Fibroblast of lung (primary cell): ENCODE data around the gene STOM. TPM values are rescaled to one million over a fixed set of nuclear protein-coding genes. Genes with fewer than 3 reads are reported as not detected.

Experiments
- DNase-seq, 2 donors: peaks; one replicate each; pipeline versions ENCODE4 v3.0.0 to v3.0.0-alpha.2; 2010; ENCODE audit warnings: low read depth in 2 of 2
- H2AFZ ChIP-seq: 2 replicates; pipeline ENCODE4 v1.5.1; 2012; ENCODE audit warnings: low read length, control low read depth, inconsistent platforms
- H3K27ac ChIP-seq: 2 replicates; pipeline ENCODE4 v1.5.1; 2011; ENCODE audit warnings: low read length, control low read depth; ENCODE audit not compliant: insufficient read depth
- H3K27me3 ChIP-seq: 2 replicates; pipeline ENCODE4 v1.5.1; 2011; ENCODE audit warnings: mild to moderate bottlenecking, low read length; ENCODE audit not compliant: control insufficient read depth, insufficient read depth
- H3K36me3 ChIP-seq: 2 replicates; pipeline ENCODE4 v1.5.1; 2011; ENCODE audit warnings: low read length; ENCODE audit not compliant: control insufficient read depth, insufficient read depth
- H3K4me1 ChIP-seq: 2 replicates; pipeline ENCODE4 v1.5.1; 2011; ENCODE audit warnings: low read length; ENCODE audit not compliant: control insufficient read depth, insufficient read depth; ENCODE audit errors: extremely low read depth
- H3K4me2 ChIP-seq: 2 replicates; pipeline ENCODE4 v1.5.1; 2011; ENCODE audit warnings: low read length, control low read depth; ENCODE audit not compliant: insufficient read depth; ENCODE audit errors: extremely low read depth
- H3K4me3 ChIP-seq, 4 experiments: fragments of 200-600 bp in 1 of 4; sonication (generic) in 1 of 4; replicated peaks in 1 of 4; 2 replicates each; pipeline ENCODE4 v1.5.1; 2011 to 2016; ENCODE audit warnings: low read length in 4 of 4, low read depth in 3 of 4, mild to moderate bottlenecking in 3 of 4, control low read depth in 2 of 4, inconsistent platforms in 1 of 4, mixed read lengths in 1 of 4; ENCODE audit not compliant: insufficient read depth in 1 of 4; ENCODE audit errors: control extremely low read depth in 1 of 4
- H3K79me2 ChIP-seq: 2 replicates; pipeline ENCODE4 v1.5.1; 2012; ENCODE audit warnings: mild to moderate bottlenecking, low read length, inconsistent platforms; ENCODE audit not compliant: control insufficient read depth, insufficient read depth
- H3K9ac ChIP-seq: 2 replicates; pipeline ENCODE4 v1.5.1; 2011; ENCODE audit warnings: mild to moderate bottlenecking, low read length, control low read depth; ENCODE audit not compliant: insufficient read depth
- H3K9me3 ChIP-seq: 2 replicates; pipeline ENCODE4 v1.5.1; 2012; ENCODE audit warnings: low read depth, low read length; ENCODE audit not compliant: control insufficient read depth, insufficient read depth
- H4K20me1 ChIP-seq: 2 replicates; pipeline ENCODE4 v1.5.1; 2011; ENCODE audit warnings: low read length; ENCODE audit not compliant: control insufficient read depth, insufficient read depth; ENCODE audit errors: extremely low read depth
- EZH2 ChIP-seq: IDR thresholded peaks from 2 replicates; pipeline ENCODE4 v1.5.1; 2012; ENCODE audit warnings: low read length, control low read depth, mild to moderate bottlenecking; ENCODE audit errors: missing control alignments
- polyA plus RNA-seq, 2 donors: library from polyadenylated mRNA; depleted of rRNA in 1 of 2; stranded (reverse) in 1 of 2; unstranded in 1 of 2; fragments of >200 nt; gene quantifications; 2 replicates each; pipeline ENCODE4 v1.2.1, GENCODE V29; 2011 to 2012; ENCODE audit warnings: missing spikeins in 1 of 2
- total RNA-seq: library from RNA; depleted of rRNA; stranded (reverse); fragments of >200 nt; gene quantifications from 2 replicates; pipeline ENCODE4 v1.2.1, GENCODE V29; 2014
- TF ChIP-seq, protein P1 (sequence below), 2 donors: IDR thresholded peaks in 1 of 2; conservative IDR thresholded peaks in 1 of 2; 1 replicate in 1 of 2; 2 replicates in 1 of 2; pipeline ENCODE4 v1.5.1; 2011 to 2012; ENCODE audit warnings: low read length in 2 of 2, control low read depth in 1 of 2, inconsistent platforms in 1 of 2, low read depth in 1 of 2, mild to moderate bottlenecking in 1 of 2

Gene STOM
- total and polyA plus RNA-seq, 2 donors (not counting 1 experiment from before 2014, with no cell fraction given) = 248 to 536 TPM

DNA sequence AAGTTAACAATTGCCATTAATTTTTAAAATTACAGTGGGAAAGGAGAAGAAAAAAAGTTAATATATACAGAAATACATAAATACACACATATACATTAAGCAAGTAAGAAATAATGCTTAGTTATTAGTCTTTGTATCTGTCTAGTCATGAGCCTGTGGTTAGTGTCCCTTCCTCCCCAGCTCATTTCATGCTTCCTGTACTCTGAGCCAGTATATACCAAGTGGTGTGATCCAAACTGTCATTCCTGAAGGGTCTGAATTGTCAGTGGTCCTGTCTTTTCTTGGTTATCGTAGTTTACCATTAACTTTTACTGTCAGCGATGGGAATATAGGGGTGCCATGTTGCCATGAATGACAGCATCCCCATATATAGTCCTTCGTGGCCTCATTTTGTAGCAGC is 24.2 kb upstream of the STOM start:
- DNase-seq = no peak
- TF ChIP-seq, protein P1, sequence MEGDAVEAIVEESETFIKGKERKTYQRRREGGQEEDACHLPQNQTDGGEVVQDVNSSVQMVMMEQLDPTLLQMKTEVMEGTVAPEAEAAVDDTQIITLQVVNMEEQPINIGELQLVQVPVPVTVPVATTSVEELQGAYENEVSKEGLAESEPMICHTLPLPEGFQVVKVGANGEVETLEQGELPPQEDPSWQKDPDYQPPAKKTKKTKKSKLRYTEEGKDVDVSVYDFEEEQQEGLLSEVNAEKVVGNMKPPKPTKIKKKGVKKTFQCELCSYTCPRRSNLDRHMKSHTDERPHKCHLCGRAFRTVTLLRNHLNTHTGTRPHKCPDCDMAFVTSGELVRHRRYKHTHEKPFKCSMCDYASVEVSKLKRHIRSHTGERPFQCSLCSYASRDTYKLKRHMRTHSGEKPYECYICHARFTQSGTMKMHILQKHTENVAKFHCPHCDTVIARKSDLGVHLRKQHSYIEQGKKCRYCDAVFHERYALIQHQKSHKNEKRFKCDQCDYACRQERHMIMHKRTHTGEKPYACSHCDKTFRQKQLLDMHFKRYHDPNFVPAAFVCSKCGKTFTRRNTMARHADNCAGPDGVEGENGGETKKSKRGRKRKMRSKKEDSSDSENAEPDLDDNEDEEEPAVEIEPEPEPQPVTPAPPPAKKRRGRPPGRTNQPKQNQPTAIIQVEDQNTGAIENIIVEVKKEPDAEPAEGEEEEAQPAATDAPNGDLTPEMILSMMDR (conservative IDR thresholded peaks at IDR 0.05 in 1 of 2, IDR thresholded peaks at IDR 0.05 in 1 of 2; ENCODE audit: low read depth in 1 of 2, low read length in 2 of 2) = no peak
- no peak for TF ChIP-seq EZH2
- Histone ChIP-seq H2AFZ (no peak overlapping the region), H3K4me3 (no peak overlapping the region), H3K9ac (no peak overlapping the region), H3K27ac (no peak overlapping the region), H3K27me3 (no peaks in the 10 kb centered on the region), H3K4me2 (no peak overlapping the region), H4K20me1 (no peaks in the 10 kb centered on the region), H3K79me2 (no peaks in the 10 kb centered on the region), H3K9me3 (peaks cover 2% of the 10 kb centered on the region), H3K36me3 (no peaks in the 10 kb centered on the region), H3K4me1 (peaks cover 7% of the 10 kb centered on the region)

DNA sequence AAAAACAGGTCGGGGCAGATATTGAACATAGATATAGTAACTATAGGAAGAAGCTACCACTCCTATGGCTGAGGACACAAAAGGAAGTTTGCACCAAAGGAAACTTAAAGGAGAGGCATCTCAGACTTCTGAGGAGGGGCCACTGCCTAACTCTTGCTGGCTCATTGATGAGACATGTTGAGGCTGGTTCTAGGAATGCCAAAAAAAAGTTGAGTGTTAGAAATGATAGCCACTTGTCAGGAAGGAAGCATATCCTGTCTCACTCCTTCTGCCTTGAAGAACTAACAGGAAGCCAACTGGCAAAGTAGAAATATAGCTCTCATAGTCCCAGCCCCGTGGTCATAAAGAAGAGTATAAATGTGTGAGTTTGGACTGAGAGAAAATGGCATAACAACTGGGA is 23.3 kb upstream of the STOM start:
- Histone ChIP-seq H3K4me2 (no peak overlapping the region), H2AFZ (peak overlapping the region; percentile 2), H3K9ac (no peak overlapping the region), H3K79me2 (no peaks in the 10 kb centered on the region), H3K36me3 (no peaks in the 10 kb centered on the region), H3K27ac (no peak overlapping the region), H3K4me1 (no peaks in the 10 kb centered on the region), H3K9me3 (peaks cover 2% of the 10 kb centered on the region), H4K20me1 (no peaks in the 10 kb centered on the region), H3K4me3 (no peak overlapping the region), H3K27me3 (no peaks in the 10 kb centered on the region)
- no peak for TF ChIP-seq EZH2
- TF ChIP-seq, protein P1 (conservative IDR thresholded peaks at IDR 0.05 in 1 of 2, IDR thresholded peaks at IDR 0.05 in 1 of 2; ENCODE audit: low read depth in 1 of 2, low read length in 2 of 2) = no peak
- DNase-seq = peak in 1 of 2 donors; percentile 22

DNA sequence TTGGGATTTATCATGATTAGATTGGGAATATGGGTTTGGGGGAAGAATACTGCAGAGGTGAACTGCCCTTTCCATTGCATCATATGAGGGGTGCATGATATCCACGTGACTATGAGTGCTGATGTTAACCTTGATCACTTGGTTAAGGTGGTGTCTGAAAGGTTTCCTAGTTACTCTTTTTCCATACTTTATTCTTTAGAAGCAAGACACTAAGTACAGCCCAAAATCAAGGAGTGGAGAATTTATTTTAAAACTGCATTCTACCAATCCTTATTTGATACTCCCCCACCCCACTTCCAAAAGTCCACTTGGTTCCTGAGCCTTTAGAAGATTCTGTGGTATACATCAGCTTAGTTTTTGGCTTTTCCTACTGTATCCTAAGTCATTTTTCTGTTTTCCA is 20.3 kb upstream of the STOM start:
- Histone ChIP-seq H4K20me1 (no peaks in the 10 kb centered on the region), H3K27me3 (no peaks in the 10 kb centered on the region), H3K27ac (no peak overlapping the region), H3K36me3 (no peaks in the 10 kb centered on the region), H3K4me2 (no peak overlapping the region), H3K9ac (no peak overlapping the region), H3K9me3 (no peaks in the 10 kb centered on the region), H2AFZ (no peak overlapping the region), H3K79me2 (no peaks in the 10 kb centered on the region), H3K4me3 (no peak overlapping the region), H3K4me1 (no peaks in the 10 kb centered on the region)
- TF ChIP-seq EZH2 = no peak
- TF ChIP-seq, protein P1 (conservative IDR thresholded peaks at IDR 0.05 in 1 of 2, IDR thresholded peaks at IDR 0.05 in 1 of 2; ENCODE audit: low read depth in 1 of 2, low read length in 2 of 2) = no peak
- no peak for DNase-seq
